Adrenal gland (tissue), 12 donors: ENCODE data around the gene ADM5. TPM values are rescaled to one million over a fixed set of nuclear protein-coding genes. Genes with fewer than 3 reads are reported as not detected.
A peak's percentile ranks its signal among the peaks of the same experiment; 100 is the strongest.
"Not testable (repeated sequence)": the region's sequence is repeated elsewhere in the genome, so short reads cannot be mapped to it uniquely, and the experiment has no call there.

Source experiments
- DNase-seq, 7 donors: peaks; one replicate each; pipeline ENCODE4 v3.0.0-alpha.2; 2019 to 2020
- H3K27ac ChIP-seq, 5 donors: fragments of 200-600 bp; sonication (generic) in 4 of 5; 1 replicate in 3 of 5; 2 replicates in 2 of 5; pipeline versions ENCODE4 v1.5.1 to v1.8.0; 2016 to 2020; ENCODE audit warnings: mild to moderate bottlenecking in 1 of 5
- H3K27me3 ChIP-seq: fragments of 200-600 bp; 2 replicates; pipeline ENCODE4 v1.8.0; 2021
- H3K36me3 ChIP-seq, 2 donors: fragments of 200-600 bp; replicated peaks in 1 of 2; 1 replicate in 1 of 2; 2 replicates in 1 of 2; pipeline versions ENCODE4 v1.5.1 to v1.8.0; 2018 to 2022
- H3K4me1 ChIP-seq, 2 donors: fragments of 200-600 bp; replicated peaks in 1 of 2; 1 replicate in 1 of 2; 2 replicates in 1 of 2; pipeline versions ENCODE4 v1.5.1 to v1.8.0; 2018 to 2021
- H3K4me3 ChIP-seq, 4 donors: fragments of 200-600 bp; sonication (generic) in 3 of 4; one replicate each; pipeline ENCODE4 v1.5.1; 2016 to 2018
- H3K9me3 ChIP-seq, 3 donors: fragments of 200-600 bp; sonication (generic) in 1 of 3; replicated peaks in 1 of 3; 1 replicate in 2 of 3; 2 replicates in 1 of 3; pipeline versions ENCODE4 v1.5.1 to v1.8.0; 2016 to 2021
- POLR2A ChIP-seq, 2 donors: fragments of 450-650 bp; IDR thresholded peaks; one replicate each; pipeline ENCODE4 v1.6.1; 2017; ENCODE audit warnings: antibody characterized with exemption in 2 of 2, mild to moderate bottlenecking in 2 of 2, moderate library complexity in 1 of 2
- WGBS, 4 donors: extraction: QIAGEN DNeasy Blood & Tissue Kit in 2 of 4; methylation state at CpG; one replicate each; pipeline versions ENCODE4 v1.1.5 to v1.1.7; 2013 to 2017; 5-methylcytosine and 5-hydroxymethylcytosine counted together
- intact Hi-C, 2 donors: fragments of 100-400 bp; cut with DNase I; formaldehyde crosslinking; loops; one replicate each; pipeline versions ENCODE4 v1.14.1 to v1.15.0; 2022 to 2023
- polyA plus RNA-seq, 3 donors: library from polyadenylated mRNA; stranded (reverse); fragments of 200-250 nt in 2 of 3; fragments of 350-450 nt in 1 of 3; fragmentation: Illumina TruSeq in 1 of 3; extraction: RNeasy Lipid Tissue Mini Kit (QIAGEN cat#74804) in 1 of 3; gene quantifications; one replicate each; pipeline ENCODE4 v1.2.3, GENCODE V29; 2013 to 2014
- total RNA-seq, 9 donors: library from RNA; depleted of rRNA in 4 of 9; stranded (reverse); fragments of >200 nt in 4 of 9; fragments of 120-200 nt in 1 of 9; fragmentation: NEBNext Ultra II Directional in 1 of 9; extraction: Animal tissue kit (Norgen Biotek cat#: 25700) in 1 of 9; gene quantifications; one replicate each; pipeline versions ENCODE4 v1.1.0 to v1.2.4, GENCODE V29; 2013 to 2023
- TF ChIP-seq, protein P1 (sequence below), 6 experiments: fragments of 450-650 bp in 4 of 6; fragments of 200-600 bp in 2 of 6; sonication (generic) in 1 of 6; IDR thresholded peaks; 1 replicate in 5 of 6; 2 replicates in 1 of 6; pipeline versions ENCODE4 v1.5.1 to v1.8.0; 2016 to 2021; ENCODE audit warnings: antibody characterized with exemption in 6 of 6, mild to moderate bottlenecking in 2 of 6, moderate library complexity in 1 of 6
- donor health status: healthy with polysubstance abuse.
- donor health status: Bipolar disorder and iron deficiency.
- donor health status: DM: yes; HTN: yes; CAD: no.
- donor health status: DM: no; HTN: no; CAD: no.
- donor health status: DM: no; HTN: no; CAD: no.
- donor health status: DM: yes; HTN: yes; CAD: no.

ADM5 gene
- total and polyA plus RNA-seq, 12 donors = 0.18 to 2.0 (median 0.61) TPM; not detected in 1

DNA sequence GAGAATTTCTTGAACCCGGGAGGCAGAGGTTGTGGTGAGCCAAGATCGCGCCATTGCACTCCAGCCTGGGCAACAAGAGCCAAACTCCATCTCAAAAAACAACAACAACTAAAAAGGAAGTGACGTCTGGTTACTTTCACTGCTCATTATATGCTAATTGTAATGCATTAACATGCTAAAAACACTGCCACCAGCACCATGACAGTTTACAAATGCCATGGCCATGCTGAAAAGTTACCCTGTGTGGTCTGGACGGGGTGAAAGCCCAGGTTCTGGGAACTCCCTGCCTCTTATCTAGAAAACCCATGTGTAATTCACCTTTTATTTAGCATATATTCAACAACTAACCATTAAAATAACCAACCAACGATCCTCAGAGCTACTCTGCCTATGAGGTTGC lies 29.6 kb downstream of the ADM5 start:
- Histone ChIP-seq H3K9me3 (no peaks in the 10 kb centered on the region), H3K4me3 (no peak overlapping the region), H3K27ac (no peak overlapping the region), H3K36me3 (no peaks in the 10 kb centered on the region), H3K27me3 (no peaks in the 10 kb centered on the region), H3K4me1 (no peaks in the 10 kb centered on the region)
- no peak for DNase-seq
- 80 to 87% (median 85%) methylated on average over 6 of the region's 6 CpGs for WGBS, 4 donors
- intact Hi-C loops = no loop called here
- TF ChIP-seq, protein P1, sequence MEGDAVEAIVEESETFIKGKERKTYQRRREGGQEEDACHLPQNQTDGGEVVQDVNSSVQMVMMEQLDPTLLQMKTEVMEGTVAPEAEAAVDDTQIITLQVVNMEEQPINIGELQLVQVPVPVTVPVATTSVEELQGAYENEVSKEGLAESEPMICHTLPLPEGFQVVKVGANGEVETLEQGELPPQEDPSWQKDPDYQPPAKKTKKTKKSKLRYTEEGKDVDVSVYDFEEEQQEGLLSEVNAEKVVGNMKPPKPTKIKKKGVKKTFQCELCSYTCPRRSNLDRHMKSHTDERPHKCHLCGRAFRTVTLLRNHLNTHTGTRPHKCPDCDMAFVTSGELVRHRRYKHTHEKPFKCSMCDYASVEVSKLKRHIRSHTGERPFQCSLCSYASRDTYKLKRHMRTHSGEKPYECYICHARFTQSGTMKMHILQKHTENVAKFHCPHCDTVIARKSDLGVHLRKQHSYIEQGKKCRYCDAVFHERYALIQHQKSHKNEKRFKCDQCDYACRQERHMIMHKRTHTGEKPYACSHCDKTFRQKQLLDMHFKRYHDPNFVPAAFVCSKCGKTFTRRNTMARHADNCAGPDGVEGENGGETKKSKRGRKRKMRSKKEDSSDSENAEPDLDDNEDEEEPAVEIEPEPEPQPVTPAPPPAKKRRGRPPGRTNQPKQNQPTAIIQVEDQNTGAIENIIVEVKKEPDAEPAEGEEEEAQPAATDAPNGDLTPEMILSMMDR (IDR thresholded peaks at IDR 0.05) = no peak
- no peak for TF ChIP-seq POLR2A (IDR thresholded peaks at IDR 0.05)

DNA sequence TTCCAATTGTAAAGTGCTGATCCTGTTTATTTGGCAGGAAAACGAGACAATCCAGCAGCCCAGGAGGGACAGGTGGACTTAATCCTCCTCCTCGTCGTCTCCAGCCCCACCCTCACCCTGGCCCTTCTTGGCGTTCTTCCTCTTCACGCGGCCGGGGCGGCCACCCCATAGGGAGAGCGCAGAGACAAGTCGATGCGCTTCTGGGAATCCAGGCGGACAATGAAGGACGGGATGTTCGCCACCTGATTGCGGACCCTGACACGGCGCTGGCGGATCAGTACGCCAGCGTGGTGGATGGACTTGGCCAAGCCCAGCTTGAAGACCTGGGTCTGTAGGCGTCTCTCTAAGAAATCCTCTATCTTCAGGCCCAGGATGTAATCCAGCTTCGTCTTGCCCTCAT lies 30.0 kb downstream of the ADM5 start:
- H3K27ac ChIP-seq, H3K36me3 ChIP-seq, intact Hi-C loops, H3K4me1 ChIP-seq, H3K27me3 ChIP-seq, H3K4me3 ChIP-seq, DNase-seq, H3K9me3 ChIP-seq: not testable (repeated sequence)
- 84 to 88% (median 87%) methylated on average over 14 to 22 of the region's 22 CpGs for WGBS, 4 donors

DNA sequence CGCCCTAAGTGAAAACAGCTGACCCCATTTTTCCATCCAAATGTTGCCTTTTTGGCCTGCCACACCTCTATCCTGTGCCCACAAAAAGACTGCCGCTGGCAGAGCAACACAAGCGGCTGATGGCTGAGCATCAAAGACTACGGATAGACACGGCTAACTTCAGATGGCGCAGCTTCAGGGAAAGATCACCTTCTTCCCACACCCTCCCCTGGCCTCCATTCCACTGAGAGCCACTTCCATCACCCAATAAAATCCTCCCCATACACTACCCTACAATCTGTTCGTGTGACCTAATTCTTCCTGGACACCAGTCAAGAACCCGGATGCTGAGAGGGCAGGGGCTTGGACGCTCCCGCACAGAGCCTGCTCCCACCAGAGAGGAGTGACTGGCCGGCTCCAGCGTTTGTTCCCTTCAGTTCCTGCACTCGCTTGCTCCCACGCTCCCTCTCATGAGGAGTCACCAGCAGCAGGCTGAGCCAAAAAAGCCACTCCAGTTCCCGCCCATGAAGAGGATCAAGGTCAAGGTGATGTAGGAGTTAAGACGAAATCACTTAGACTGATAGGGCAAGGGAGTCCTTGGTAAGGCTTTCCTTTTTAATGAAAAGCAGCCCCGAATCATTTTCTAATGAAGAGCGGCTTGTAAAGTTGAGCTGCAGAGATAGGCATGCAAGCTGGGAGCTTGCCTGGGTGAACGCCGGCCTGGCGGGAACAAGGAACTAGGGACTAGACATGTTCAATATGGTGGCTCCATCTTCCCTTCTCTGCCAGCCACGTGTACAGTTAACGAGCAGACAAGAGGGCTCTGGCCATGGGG lies 38.0 kb downstream of the ADM5 start:
- TF ChIP-seq, protein P1 (IDR thresholded peaks at IDR 0.05) = no peak
- TF ChIP-seq POLR2A (IDR thresholded peaks at IDR 0.05) = peak in 1 of 2 donors; percentile 67
- intact Hi-C loops = no loop called here
- Histone ChIP-seq H3K36me3 (no peaks in the 10 kb centered on the region), H3K27ac (peak overlapping the region in 4 of 5 donors; percentile 43 to 90 (median 74)), H3K4me3 (peak overlapping the region in 1 of 4 donors; percentile 32), H3K9me3 (no peaks in the 10 kb centered on the region), H3K4me1 (peaks cover 11 to 14% of the 10 kb centered on the region in 2 donors), H3K27me3 (no peaks in the 10 kb centered on the region)
- 31 to 50% (median 35%) methylated on average over 20 to 23 of the region's 23 CpGs for WGBS, 4 donors
- DNase-seq = peak; percentile 57 to 89 (median 84)

DNA sequence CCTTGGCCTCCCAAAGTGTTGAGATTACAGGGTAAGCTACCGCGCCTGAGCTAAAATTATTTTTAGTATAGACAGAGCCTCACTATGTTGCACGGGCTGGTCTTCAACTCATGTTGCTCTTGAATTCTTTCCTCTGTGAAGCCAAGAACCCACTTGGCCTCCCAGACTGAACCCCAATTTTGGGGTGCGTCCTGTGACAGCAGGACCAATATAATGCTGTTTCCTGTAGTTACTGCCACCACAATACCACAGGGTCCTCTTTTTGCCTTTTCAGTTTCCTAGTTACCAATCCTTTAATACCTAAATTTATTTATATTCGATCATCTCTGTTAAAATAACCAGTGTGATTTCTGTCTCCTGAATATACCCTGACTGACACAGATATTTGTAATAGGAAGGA lies 40.8 kb downstream of the ADM5 start:
- Histone ChIP-seq H3K4me1 (peaks cover 11 to 14% of the 10 kb centered on the region in 2 donors), H3K4me3 (no peak overlapping the region), H3K36me3 (no peaks in the 10 kb centered on the region), H3K27me3 (no peaks in the 10 kb centered on the region), H3K27ac (no peak overlapping the region), H3K9me3 (no peaks in the 10 kb centered on the region)
- TF ChIP-seq, protein P1 (IDR thresholded peaks at IDR 0.05) = no peak
- no peak for TF ChIP-seq POLR2A (IDR thresholded peaks at IDR 0.05)
- intact Hi-C loops = no loop called here
- DNase-seq = no peak
- WGBS, 4 donors = 63 to 85% (median 77%) methylated on average over 5 of the region's 5 CpGs

GRCh38 chr19:49738268-49738667 lies 48.9 kb downstream of the ADM5 start:
- TF ChIP-seq, protein P1 (IDR thresholded peaks at IDR 0.05) = no peak
- no peak for TF ChIP-seq POLR2A (IDR thresholded peaks at IDR 0.05)
- 85 to 91% (median 89%) methylated on average over 4 of the region's 4 CpGs for WGBS, 4 donors
- Histone ChIP-seq H3K27me3 (no peaks in the 10 kb centered on the region), H3K4me1 (no peaks in the 10 kb centered on the region), H3K36me3 (no peaks in the 10 kb centered on the region), H3K9me3 (no peaks in the 10 kb centered on the region), H3K4me3 (no peak overlapping the region), H3K27ac (no peak overlapping the region)
- DNase-seq = no peak
- intact Hi-C loops = no loop called here
